Upper lobe of left lung (tissue), 6 donors: ENCODE results near the gene GORASP1. TPM values are rescaled to one million over a fixed set of nuclear protein-coding genes. Genes with fewer than 3 reads are reported as not detected.
A peak's percentile ranks its signal among the peaks of the same experiment; 100 is the strongest.

Experiments
- ATAC-seq, 2 donors: fragments of 200-7000 bp; cut with Tn5 transposase; one replicate each; pipeline ENCODE4 v1.9.1; 2022; ENCODE audit warnings: mild to moderate bottlenecking in 2 of 2, moderate library complexity in 2 of 2; ENCODE audit not compliant: low FRiP score in 2 of 2
- DNase-seq, 2 donors: peaks; one replicate each; pipeline ENCODE4 v3.0.0-alpha.2; 2019 to 2020
- H3K27ac ChIP-seq, 4 donors: fragments of 200-600 bp; sonication (generic); one replicate each; pipeline ENCODE4 v1.5.1; 2016 to 2019
- H3K27me3 ChIP-seq, 4 donors: fragments of 200-600 bp; sonication (generic); one replicate each; pipeline ENCODE4 v1.5.1; 2017 to 2019
- H3K36me3 ChIP-seq, 4 donors: fragments of 200-600 bp; sonication (generic); one replicate each; pipeline ENCODE4 v1.5.1; 2016 to 2019
- H3K4me1 ChIP-seq, 4 donors: fragments of 200-600 bp; sonication (generic); one replicate each; pipeline ENCODE4 v1.5.1; 2018 to 2019
- H3K4me3 ChIP-seq, 4 donors: fragments of 200-600 bp; sonication (generic); one replicate each; pipeline ENCODE4 v1.5.1; 2017 to 2019; ENCODE audit warnings: mild to moderate bottlenecking in 2 of 4, moderate library complexity in 1 of 4
- H3K9me3 ChIP-seq, 4 donors: fragments of 200-600 bp; sonication (generic); one replicate each; pipeline ENCODE4 v1.5.1; 2018 to 2019
- CTCF ChIP-seq, 6 experiments: fragments of 450-650 bp in 4 of 6; fragments of 200-600 bp in 2 of 6; sonication (generic) in 2 of 6; IDR thresholded peaks; one replicate each; pipeline ENCODE4 v1.5.1; 2016 to 2019; ENCODE audit warnings: antibody characterized with exemption in 6 of 6
- EP300 ChIP-seq, 4 donors: sonication (generic); formaldehyde crosslinking; IDR thresholded peaks; one replicate each; pipeline ENCODE4 v1.5.1; 2017; ENCODE audit warnings: antibody characterized with exemption in 4 of 4, control low read depth in 2 of 4
- POLR2A ChIP-seq, 4 donors: fragments of 450-650 bp; IDR thresholded peaks; one replicate each; pipeline ENCODE4 v1.5.1; 2016 to 2017; ENCODE audit warnings: antibody characterized with exemption in 4 of 4, mild to moderate bottlenecking in 2 of 4
- POLR2AphosphoS5 ChIP-seq, 2 donors: sonication (generic); formaldehyde crosslinking; IDR thresholded peaks; one replicate each; pipeline ENCODE4 v1.5.1; 2017; ENCODE audit warnings: antibody characterized with exemption in 2 of 2
- WGBS, 2 donors: methylation state at CpG; one replicate each; pipeline ENCODE4 v1.1.5; 2017 to 2018; 5-methylcytosine and 5-hydroxymethylcytosine counted together
- total RNA-seq, 6 donors: library from RNA; depleted of rRNA in 4 of 6; stranded (reverse); fragments of >200 nt in 4 of 6; gene quantifications; one replicate each; pipeline versions ENCODE4 v1.1.0 to v1.2.1, GENCODE V29; 2016 to 2021
- donor health status: DM: no; HTN: no; CAD: no; lungs with moderate emphysema.
- donor health status: DM: no; HTN: yes; CAD: no; lungs with severe emphysema.

Gene GORASP1
- 10 to 100 TPM; 71.1 to 99.5 (median 79.8) TPM for total RNA-seq

- H3K4me3 ChIP-seq: peak within 1 kb of the TSS; percentile 64 to 98 (median 78)
- ATAC-seq (peak; percentile 88 to 95), DNase-seq (peak in 1 of 2 donors; percentile 94)
- no peaks in the 10 kb centered on the region for H3K27me3 ChIP-seq
- peak within 1 kb of the TSS; percentile 93 to 97 (median 95) for H3K27ac ChIP-seq
- WGBS, 2 donors: 1% methylated on average over 12 to 47 of the region's 74 CpGs
- peak in 3 of 4 donors; percentile 40 to 91 (median 86) for TF ChIP-seq POLR2A (IDR thresholded peaks at IDR 0.05)
- peak in 1 of 4 donors; percentile 15 for TF ChIP-seq EP300 (IDR thresholded peaks at IDR 0.05)
- TF ChIP-seq CTCF (IDR thresholded peaks at IDR 0.05): peak in 1 of 6 experiments; percentile 33
- TF ChIP-seq POLR2AphosphoS5 (IDR thresholded peaks at IDR 0.05): peak; percentile 81 to 89
- peaks cover 38 to 53% (median 44%) of the 10 kb centered on the region in 4 donors for H3K4me1 ChIP-seq
- peaks cover 0 to 11% (median 4%) of the 10 kb centered on the region in 4 donors for H3K36me3 ChIP-seq
- no peaks in the 10 kb centered on the region for H3K9me3 ChIP-seq
Measured at GRCh38 chr3:39107388-39108199, at the start of gene GORASP1, which contains the start of gene TTC21A. GORASP1 (minus strand) TSS chr3:39107627; CDS start chr3:39107541, 86 bp downstream. TTC21A (plus strand) TSS chr3:39107680; CDS start chr3:39107838, 158 bp downstream.

GRCh38 chr3:39156421-39156820, 49.0 kb upstream of the GORASP1 start:
- H3K9me3 ChIP-seq: no peaks in the 10 kb centered on the region
- ATAC-seq (no peak), DNase-seq (no peak)
- no peak for TF ChIP-seq CTCF (IDR thresholded peaks at IDR 0.05)
- no peak for TF ChIP-seq POLR2AphosphoS5 (IDR thresholded peaks at IDR 0.05)
- no peak for TF ChIP-seq POLR2A (IDR thresholded peaks at IDR 0.05)
- no peak for TF ChIP-seq EP300 (IDR thresholded peaks at IDR 0.05)
- H3K27me3 ChIP-seq: no peaks in the 10 kb centered on the region
- 88 to 91% methylated on average over 4 of the region's 4 CpGs for WGBS, 2 donors
- H3K4me3 ChIP-seq: no peak overlapping the region
- H3K27ac ChIP-seq: peak overlapping the region in 2 of 4 donors; percentile 58 to 61
- peaks cover 0 to 11% (median 0%) of the 10 kb centered on the region in 4 donors for H3K36me3 ChIP-seq
- peaks cover 7 to 22% (median 19%) of the 10 kb centered on the region in 4 donors for H3K4me1 ChIP-seq

GRCh38 chr3:39154280-39155021, 47.0 kb upstream of the GORASP1 start:
- TF ChIP-seq CTCF (IDR thresholded peaks at IDR 0.05) (no peak), EP300 (IDR thresholded peaks at IDR 0.05) (no peak), POLR2A (IDR thresholded peaks at IDR 0.05) (no peak), POLR2AphosphoS5 (IDR thresholded peaks at IDR 0.05) (peak in 1 of 2 donors; percentile 9)
- Histone ChIP-seq H3K27me3 (no peaks in the 10 kb centered on the region), H3K9me3 (no peaks in the 10 kb centered on the region), H3K4me1 (peaks cover 21 to 40% (median 38%) of the 10 kb centered on the region in 4 donors), H3K27ac (peak overlapping the region; percentile 99 to 100 (median 100)), H3K36me3 (peaks cover 0 to 23% (median 0%) of the 10 kb centered on the region in 4 donors), H3K4me3 (peak overlapping the region in 3 of 4 donors; percentile 65 to 91 (median 78))
- no peak for ATAC-seq
- DNase-seq: no peak
- 62 to 69% methylated on average over 15 to 18 of the region's 18 CpGs for WGBS, 2 donors

GRCh38 chr3:39153977-39154279, 46.5 kb upstream of the GORASP1 start:
- Histone ChIP-seq H3K9me3 (no peaks in the 10 kb centered on the region), H3K4me1 (peaks cover 26 to 46% (median 44%) of the 10 kb centered on the region in 4 donors), H3K27me3 (no peaks in the 10 kb centered on the region), H3K36me3 (peaks cover 0 to 28% (median 0%) of the 10 kb centered on the region in 4 donors), H3K4me3 (peak overlapping the region in 3 of 4 donors; percentile 65 to 91 (median 78)), H3K27ac (peak overlapping the region; percentile 99 to 100 (median 100))
- DNase-seq (no peak), ATAC-seq (no peak)
- 29 to 36% methylated on average over 8 to 9 of the region's 9 CpGs for WGBS, 2 donors
- TF ChIP-seq EP300 (IDR thresholded peaks at IDR 0.05) (no peak), POLR2AphosphoS5 (IDR thresholded peaks at IDR 0.05) (no peak), POLR2A (IDR thresholded peaks at IDR 0.05) (no peak), CTCF (IDR thresholded peaks at IDR 0.05) (peak in 1 of 6 experiments; percentile 4)
